ENCODE results near the gene SORL1.
"Not testable (repeated sequence)": the region's sequence is repeated elsewhere in the genome, so short reads cannot be mapped to it uniquely, and the experiment has no call there.

The SORL1 gene

DNA sequence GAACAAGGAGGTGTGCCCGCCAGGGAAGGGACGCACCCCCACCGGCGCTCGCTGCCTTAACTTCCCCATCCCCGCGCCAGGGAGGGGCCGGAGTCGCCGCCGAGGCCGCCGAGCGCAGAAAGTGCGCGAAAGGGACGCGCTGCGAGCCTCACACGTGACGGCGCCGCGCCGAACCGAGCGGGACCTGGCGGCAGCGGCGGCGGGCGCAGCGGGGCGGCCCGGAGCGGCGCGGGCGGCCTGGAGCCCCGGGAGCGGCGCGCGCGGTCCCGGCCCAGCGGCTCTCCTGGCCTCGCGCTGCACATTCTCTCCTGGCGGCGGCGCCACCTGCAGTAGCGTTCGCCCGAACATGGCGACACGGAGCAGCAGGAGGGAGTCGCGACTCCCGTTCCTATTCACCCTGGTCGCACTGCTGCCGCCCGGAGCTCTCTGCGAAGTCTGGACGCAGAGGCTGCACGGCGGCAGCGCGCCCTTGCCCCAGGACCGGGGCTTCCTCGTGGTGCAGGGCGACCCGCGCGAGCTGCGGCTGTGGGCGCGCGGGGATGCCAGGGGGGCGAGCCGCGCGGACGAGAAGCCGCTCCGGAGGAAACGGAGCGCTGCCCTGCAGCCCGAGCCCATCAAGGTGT is at the start of gene SORL1:
SORL1 (plus strand) TSS at position 329 of the 623 bp plus-strand sequence; CDS start at position 347, 18 bp downstream.
- peak; percentile 82 for DNase-seq

DNA sequence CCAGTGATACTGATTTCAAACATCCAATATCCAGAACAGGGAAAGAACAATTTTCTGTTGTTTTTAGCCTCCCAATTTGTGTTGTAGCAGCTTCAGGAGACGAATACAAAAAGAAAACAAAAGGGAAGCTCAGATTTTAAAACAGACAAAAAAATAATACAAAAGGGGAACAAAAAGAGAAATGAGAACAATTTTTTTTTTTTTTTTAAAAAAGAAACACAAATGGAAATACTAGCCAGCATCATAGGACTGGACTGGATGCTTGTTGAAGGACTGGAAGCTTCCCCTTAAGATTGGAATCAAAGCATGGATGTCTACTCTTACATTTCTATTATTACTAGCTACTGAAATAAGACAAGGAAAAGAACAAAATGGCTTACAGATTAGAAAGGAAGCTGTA is 46.5 kb upstream of the SORL1 start:
- DNase-seq, result no peak

- DNase-seq, result no peak
These were observed 45.8 kb upstream of the SORL1 start for GRCh38 chr11:121406291-121406690.

DNA sequence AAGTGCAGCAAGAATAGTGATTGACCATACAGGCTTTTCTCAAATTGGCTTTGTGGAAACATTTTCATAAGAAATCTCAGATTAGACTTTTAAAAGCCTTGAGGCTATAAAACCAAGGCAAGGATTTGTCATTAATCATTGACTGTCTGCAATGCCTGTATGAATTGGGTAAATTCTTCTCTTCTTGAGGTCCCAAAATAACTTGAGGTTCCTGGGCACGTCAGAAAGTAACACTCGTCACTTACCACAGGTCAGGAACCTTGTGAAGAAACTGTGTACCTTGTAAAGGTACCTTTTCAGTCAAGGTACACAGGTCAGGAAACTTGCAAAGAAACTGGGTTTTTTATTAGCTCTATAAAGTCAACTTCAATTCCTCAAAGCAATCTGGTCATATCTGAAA is 43.3 kb upstream of the SORL1 start:
- no peak for DNase-seq

DNA sequence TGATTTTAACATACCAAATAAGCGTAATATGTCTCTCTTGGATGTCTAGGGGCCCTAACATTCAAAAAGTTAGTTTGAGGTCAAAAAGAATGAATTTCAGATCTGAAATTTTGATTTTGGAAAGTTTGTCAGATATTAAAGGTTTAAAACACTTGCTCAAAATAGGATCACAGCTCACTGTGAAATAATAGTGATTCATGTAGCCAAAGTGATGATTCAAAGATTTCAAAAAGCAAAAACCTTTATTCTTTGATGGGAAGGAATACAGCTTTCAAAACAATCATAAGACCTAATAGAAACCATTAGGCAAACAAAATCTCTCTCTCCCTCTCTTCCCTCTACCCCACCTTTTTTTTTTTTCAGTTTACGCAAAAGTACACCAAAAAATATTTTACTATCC is 42.1 kb upstream of the SORL1 start:
- not testable (repeated sequence) for DNase-seq

DNA sequence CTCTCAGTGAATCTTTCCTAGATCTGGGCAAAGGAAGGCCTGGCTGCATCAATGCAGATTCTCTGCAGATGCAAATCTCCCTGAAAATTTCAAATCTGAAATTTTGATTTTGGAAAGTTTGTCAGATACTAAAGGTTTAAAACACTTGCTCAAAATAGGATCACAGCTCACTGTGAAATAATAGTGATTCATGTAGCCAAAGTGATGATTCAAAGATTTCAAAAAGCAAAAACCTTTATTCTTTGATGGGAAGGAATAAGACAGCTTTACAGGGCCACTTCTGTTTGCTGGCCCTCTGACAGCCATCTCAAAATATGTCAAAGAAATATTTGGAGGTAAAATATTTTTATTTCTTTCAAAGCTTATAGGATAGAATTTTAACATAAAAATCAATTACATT is 40.8 kb upstream of the SORL1 start:
- not testable (repeated sequence) for DNase-seq

GRCh38 chr11:121412000-121412587 is 40.0 kb upstream of the SORL1 start:
- DNase-seq, result no peak

DNA sequence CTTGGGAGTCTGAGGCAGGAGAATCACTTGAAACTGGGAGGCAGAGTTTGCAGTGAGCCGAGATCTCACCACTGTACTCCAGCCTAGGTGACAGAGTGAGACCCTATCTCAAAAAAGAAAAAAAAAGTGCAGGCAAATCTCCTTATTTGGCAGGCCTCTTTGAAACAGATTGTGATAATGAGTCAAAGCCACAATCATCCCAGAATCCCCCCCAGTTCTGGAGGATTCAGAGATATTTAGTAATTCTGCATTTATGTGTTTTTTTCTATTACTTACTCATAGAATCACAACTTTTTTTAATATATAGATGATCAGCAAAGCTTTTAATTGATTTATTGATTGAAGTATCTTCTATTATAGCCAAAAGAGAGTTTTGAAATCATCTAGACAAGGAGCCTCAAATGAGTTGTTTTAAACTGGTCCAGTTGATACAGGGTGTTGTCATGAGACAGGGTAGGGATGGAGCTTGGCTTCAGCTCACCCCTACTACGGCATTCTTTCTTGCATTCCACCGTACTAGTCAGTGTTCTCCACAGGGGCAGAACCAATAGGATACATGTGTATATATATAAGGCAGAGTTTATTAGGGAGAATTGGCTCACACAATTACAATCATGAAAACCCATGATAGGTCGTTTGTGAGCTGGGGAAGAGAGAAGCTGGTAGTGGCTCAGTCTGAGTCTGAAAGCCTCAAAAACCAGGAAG is 39.3 kb upstream of the SORL1 start:
- no peak for DNase-seq

- DNase-seq, result no peak
These were observed 37.8 kb upstream of the SORL1 start for GRCh38 chr11:121414141-121414913.

- DNase-seq, result no peak
These were observed 36.3 kb upstream of the SORL1 start for GRCh38 chr11:121415856-121416255.

- DNase-seq, result peak; percentile 69
These were observed 35.0 kb upstream of the SORL1 start for GRCh38 chr11:121417055-121417551.

- DNase-seq, result no peak
These were observed 34.5 kb upstream of the SORL1 start for GRCh38 chr11:121417607-121418006.

GRCh38 chr11:121418625-121419114 is 33.4 kb upstream of the SORL1 start:
- DNase-seq, result peak; percentile 39

- no peak for DNase-seq
These were observed 32.3 kb upstream of the SORL1 start for GRCh38 chr11:121419836-121420235.

GRCh38 chr11:121420398-121420797 is 31.7 kb upstream of the SORL1 start:
- no peak for DNase-seq

DNA sequence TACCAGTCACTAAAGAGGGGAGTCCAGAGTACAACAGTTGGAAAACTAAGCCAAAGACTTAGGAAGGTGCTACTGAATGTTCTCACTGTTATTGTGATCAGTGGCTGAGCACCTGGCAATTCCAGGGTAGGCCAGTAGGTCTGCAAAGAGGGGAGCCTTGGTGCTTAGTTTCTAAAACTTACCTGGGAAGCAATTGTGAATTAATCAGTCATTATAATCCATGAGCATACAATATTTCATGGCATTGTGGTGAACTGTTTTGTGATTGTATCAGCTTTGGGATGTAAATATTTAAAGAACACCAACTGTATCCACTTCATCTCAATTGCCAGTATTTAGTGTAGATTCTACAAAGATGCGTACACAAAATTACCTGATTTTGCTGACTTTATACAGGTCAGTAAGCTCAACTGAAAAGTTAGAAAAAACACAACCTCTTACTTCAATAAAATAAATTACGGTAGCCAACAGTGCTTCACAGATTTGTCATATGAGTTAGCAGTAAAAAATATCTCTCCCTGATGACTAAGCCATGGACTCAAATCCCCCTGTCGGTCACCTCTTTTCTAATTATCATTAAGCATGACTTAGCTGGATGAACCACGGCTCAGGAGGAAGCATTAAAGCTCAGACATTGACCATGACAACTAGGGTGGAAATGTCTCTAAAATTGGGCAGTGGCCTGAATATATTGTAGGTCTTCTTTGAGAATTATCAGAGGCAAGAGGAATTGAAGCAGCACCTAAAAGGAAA is 30.8 kb upstream of the SORL1 start:
- no peak for DNase-seq

- DNase-seq, result no peak
These were observed 29.4 kb upstream of the SORL1 start for GRCh38 chr11:121422675-121423074.

GRCh38 chr11:121425828-121426227 is 26.3 kb upstream of the SORL1 start:
- no peak for DNase-seq

DNA sequence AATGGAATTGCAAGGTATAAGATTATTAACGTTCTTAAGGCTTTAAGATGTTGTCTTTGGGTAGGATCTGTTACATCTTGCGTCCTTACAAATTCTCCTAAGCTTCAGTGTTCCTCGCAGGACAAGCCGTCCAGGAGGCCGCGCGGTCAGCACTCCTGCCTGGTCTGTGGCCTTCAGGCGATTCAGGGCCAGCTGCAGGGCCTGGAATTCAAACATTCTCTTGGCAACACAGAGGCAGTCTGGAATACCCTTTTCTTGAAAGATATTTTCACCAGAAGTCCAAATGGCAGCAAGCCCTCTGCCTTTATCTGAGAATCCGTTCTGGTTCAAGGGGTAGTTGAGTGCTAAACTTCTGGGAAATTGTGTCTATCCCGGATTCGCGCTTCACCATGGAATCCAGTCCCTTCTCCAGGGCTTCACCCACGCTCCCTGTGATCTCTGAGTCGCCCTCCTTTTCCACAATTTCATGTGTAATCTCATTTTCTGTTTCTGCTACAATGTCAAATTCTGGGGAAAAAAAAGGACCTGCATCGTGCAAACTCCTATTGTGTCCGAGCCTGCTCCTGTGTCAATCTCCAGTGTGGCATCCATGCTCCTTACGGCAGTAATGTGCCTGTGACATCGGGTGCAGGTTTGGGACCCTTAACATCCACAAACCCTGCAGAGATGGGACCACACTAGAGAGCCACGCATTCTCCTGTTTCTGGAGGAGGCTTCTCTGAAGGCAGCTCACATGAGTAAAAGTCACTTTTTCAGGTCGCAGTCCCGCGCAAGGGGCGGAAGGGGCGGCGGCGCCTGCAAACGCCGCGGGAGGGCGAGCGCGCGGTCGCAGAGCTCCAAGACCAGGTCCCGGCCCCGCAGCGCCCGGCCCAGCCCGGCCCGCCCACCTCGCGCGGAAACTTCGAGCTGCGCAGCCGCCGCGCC is 25.4 kb upstream of the SORL1 start:
- peak; percentile 77 for DNase-seq

DNA sequence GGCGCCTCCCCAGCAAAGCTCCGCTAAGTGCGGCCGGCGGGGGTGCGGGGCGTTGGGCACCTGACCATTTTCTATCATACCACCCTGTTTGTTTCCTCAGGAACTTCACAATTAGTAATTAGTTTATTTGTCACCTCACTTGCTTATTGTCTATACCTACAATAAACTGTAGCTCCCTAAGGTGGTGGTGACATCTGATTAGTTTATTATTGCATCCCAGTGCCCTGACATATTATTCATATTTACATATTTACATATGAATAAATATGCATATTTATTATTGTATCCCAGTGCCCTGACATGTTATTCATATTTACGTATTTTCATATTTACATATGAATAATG is 24.7 kb upstream of the SORL1 start:
- no peak for DNase-seq

GRCh38 chr11:121429556-121429955 is 22.6 kb upstream of the SORL1 start:
- DNase-seq, result no peak

Data from stimulated activated CD4-positive, alpha-beta T cell treated with anti-CD3 and anti-CD28 coated beads, Interleukin-15, amount 100 ng/mL, for 24 hours (primary cell).